ENCODE measurements around the gene SDR9C7.
"Not testable (repeated sequence)": the region's sequence is repeated elsewhere in the genome, so short reads cannot be mapped to it uniquely, and the experiment has no call there.

SDR9C7 gene

DNA sequence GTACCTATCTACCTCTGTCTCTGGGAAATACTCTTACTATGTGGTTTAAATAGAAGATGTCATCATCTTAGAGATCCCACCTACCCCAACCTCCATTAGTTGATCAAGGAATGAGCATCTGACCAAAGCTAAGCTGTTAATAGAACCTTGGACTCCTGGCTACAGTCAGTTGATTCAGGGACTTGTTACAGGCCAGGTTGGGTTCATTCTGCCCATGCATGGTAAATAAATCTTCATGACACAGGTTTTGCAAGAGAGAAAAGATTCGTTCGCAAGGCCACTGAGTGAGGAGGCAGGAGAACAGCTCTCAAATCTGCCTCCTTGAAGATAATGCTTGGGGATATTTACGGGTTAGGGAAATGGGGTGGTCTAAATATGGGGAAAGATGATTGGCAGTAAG, 19.5 kb downstream of the SDR9C7 start:
- no peak for DNase-seq (ENCODE audit: low spot score)

DNA sequence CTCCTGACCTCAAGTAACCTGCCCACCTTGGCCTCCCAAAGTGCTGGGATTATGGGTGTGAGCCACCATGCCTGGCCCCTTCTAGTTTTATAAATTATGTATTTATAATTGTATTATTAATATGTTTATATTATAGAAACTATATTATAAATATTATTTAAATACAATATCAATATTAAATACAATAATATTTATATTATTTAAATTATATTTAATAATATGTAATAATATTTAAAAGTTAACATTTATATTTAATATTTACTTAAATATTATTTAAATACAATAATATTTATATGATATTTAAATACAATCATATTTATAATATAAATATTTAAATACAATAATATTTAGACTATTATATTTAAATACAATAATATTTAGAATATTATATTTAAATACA, 20.0 kb downstream of the SDR9C7 start:
- DNase-seq (ENCODE audit: low spot score) = no peak

GRCh38 chr12:56909403-56909802, 24.8 kb downstream of the SDR9C7 start:
- not testable (repeated sequence) for DNase-seq (ENCODE audit: low spot score)

- DNase-seq (ENCODE audit: low spot score) = no peak
These were observed 26.1 kb downstream of the SDR9C7 start for GRCh38 chr12:56908136-56908535.

DNA sequence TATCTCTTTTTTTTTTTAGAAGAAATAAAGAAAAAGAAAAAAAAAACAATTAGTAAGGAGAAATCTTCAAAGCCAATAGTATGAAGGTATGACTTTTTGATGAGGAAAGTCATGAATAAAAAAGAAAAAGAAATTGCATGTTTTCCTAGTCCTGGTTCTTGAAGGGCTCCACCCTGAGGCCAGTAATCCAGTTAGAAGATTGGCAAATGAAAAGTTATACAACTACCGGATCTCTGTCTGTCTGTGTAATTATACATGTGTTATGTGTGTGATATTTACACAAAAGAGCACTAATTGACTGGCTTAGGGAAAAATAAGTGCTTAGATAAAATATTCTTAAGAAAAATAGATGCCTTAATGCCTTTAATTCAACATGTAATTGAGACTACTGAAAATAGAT, 28.4 kb downstream of the SDR9C7 start:
- no peak for DNase-seq (ENCODE audit: low spot score)

DNA sequence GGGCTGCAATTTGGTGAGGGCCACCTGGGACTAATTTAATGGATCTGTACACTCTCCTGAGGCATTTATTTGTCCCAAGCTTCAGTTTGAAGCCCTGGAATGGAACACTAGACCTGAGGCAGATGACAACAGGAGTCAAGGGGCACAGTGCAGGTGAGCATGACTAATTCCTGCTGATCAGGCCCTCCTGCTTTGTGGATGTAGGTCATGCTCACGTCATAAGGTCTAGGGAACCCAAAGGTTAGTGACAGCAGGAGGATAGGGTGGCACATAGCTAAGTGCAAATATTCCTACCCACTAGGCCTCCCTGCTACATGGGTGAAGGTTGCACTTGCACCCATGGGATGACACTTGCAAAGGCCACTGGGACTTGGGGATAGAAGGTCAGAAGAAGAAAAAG, 30.8 kb downstream of the SDR9C7 start:
- DNase-seq (ENCODE audit: low spot score) = no peak

GRCh38 chr12:56901313-56901712, 32.9 kb downstream of the SDR9C7 start:
- not testable (repeated sequence) for DNase-seq (ENCODE audit: low spot score)

DNA sequence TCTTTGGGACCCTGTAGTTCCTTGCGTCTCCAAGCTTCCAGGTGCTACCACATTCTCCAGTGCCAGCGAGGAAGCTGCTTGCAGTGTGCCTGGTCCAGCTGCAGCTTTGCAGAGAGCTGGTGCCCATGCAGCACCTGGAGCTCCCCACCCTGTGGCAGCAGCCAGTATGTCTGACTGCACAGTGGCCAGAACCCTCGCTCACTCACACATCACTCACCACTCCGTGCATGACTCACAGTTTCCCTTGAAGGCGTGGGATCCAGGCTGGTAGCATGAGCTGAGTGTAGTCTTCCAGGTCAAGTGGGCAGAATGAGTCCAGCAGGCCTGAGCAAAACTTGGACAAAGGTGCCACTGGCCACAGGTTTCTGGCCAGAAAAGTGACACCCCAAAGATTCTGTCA, 33.6 kb downstream of the SDR9C7 start:
- no peak for DNase-seq (ENCODE audit: low spot score)

DNA sequence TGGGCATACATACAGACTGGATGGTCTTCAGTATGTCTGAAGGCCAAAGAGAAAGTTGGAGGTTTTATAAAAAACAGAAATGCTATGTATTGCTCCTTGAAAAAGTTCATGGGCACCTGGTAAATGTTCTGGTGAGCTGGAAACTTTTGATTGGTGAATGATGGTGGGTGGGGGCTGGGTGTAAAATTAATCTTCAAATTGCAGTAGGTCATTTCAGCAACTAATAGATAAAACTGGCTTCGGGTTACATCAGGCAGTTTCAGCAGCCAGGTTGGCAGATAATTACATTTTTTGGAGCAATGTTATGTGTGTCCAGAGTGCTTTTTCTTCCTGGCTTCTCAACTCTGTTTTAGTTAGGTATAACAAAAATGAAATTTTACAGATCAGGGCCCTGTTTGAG, 35.3 kb downstream of the SDR9C7 start:
- DNase-seq (ENCODE audit: low spot score) = no peak

- no peak for DNase-seq (ENCODE audit: low spot score)
These were observed 36.3 kb downstream of the SDR9C7 start for GRCh38 chr12:56897844-56898361.

GRCh38 chr12:56896082-56896481, 38.1 kb downstream of the SDR9C7 start:
- DNase-seq (ENCODE audit: low spot score) = no peak

- no peak for DNase-seq (ENCODE audit: low spot score)
These were observed 39.4 kb downstream of the SDR9C7 start for GRCh38 chr12:56894698-56895368.

DNA sequence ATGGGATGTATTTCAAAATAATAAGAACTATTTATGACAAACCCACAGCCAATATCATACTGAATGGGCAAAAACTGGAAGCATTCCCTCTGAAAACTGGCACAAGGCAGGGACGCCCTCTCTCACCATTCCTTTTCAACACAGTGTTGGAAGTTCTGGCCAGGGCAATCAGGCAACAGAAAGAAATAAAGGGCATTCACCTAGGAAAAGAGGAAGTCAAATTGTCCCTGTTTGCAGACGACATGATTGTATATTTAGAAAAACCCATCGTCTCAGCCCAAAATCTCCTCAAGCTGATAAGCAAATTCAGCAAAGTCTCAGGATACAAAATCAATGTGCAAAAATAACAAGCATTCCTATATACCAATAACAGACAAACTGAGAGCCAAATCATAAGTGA, 42.3 kb downstream of the SDR9C7 start:
- DNase-seq (ENCODE audit: low spot score) = not testable (repeated sequence)

GRCh38 chr12:56886319-56886718, 47.9 kb downstream of the SDR9C7 start:
- no peak for DNase-seq (ENCODE audit: low spot score)

DNA sequence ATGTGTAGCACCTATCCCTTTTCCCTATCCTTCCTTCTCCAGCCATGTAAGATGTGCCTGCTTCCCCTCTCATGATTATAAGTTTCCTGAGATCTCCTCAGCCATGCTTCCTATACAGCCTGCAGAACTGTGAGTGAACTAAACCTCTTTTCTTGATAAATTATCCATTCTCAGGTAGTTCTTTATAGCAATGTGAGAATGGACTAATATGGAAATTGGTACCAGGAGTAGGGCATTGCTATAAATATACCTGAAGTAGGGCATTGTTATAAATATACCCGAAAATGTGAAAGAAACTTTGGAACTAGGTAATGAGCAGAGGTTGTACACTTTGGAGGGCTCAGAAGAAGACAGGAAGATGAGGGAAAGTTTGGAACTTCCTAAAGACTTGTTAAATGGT, 48.9 kb downstream of the SDR9C7 start:
- DNase-seq (ENCODE audit: low spot score) = no peak

GRCh38 chr12:56884421-56884820, 49.8 kb downstream of the SDR9C7 start:
- DNase-seq (ENCODE audit: low spot score) = no peak

DNA sequence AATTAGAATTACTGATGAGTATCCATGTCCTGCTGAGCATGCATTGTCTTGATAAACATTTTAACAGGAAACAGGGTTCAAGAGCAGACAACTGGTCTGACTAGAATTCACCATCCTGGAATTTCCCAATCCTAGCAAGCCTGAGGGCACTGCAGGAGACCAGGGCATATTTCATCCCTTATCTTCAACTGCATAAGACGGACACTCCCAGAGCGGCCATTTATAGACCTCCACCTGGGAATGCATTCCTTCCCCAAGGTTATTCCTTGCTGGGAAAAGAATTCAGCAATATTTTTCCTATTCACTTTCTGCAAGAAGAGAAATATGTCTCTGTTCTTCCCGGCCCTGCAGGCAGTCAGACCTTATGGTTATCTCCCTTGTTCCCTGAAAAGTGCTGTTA, 51.8 kb downstream of the SDR9C7 start:
- not testable (repeated sequence) for DNase-seq (ENCODE audit: low spot score)

GRCh38 chr12:56880125-56880992, 53.8 kb downstream of the SDR9C7 start:
- no peak for DNase-seq (ENCODE audit: low spot score)

- DNase-seq (ENCODE audit: low spot score) = not testable (repeated sequence)
These were observed 54.7 kb downstream of the SDR9C7 start for GRCh38 chr12:56879240-56880124.

- no peak for DNase-seq (ENCODE audit: low spot score)
These were observed 56.2 kb downstream of the SDR9C7 start for GRCh38 chr12:56878010-56878339.

GRCh38 chr12:56877195-56878009, 56.8 kb downstream of the SDR9C7 start:
- no peak for DNase-seq (ENCODE audit: low spot score)

Measured in Ammon's horn (tissue), 1 donor.